Stimulated activated CD8-positive, alpha-beta memory T cell treated with anti-CD3 and anti-CD28 coated beads, Interleukin-7, amount 100 ng/mL, for 4 hours (primary cell): ENCODE data around the gene GFRA4.

ENCODE experiments used
- DNase-seq, 2 donors: peaks; one replicate each; pipeline ENCODE4 v3.0.0-alpha.2; 2020; ENCODE audit warnings: low read depth in 2 of 2

Gene GFRA4

DNA sequence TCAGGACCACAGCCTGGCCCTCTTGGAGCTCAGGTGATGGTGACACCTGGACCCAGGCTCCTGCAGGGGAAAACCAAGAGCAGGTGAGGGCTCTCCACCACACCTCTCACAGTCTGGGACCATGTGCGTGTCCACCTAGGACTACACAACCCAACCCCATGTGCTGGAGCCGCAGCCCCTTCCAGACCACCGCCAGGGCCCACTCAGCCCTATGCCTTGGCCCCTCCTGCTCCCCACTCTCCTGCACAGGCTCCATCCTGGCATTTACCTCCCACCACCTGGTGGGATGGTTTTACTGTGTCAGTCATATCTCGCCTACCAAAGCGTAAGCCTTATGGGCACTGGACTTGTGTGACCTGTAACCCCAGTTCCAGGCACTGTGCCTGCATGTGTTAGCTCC is 31.7 kb upstream of the GFRA4 start:
- DNase-seq, result no peak

DNA sequence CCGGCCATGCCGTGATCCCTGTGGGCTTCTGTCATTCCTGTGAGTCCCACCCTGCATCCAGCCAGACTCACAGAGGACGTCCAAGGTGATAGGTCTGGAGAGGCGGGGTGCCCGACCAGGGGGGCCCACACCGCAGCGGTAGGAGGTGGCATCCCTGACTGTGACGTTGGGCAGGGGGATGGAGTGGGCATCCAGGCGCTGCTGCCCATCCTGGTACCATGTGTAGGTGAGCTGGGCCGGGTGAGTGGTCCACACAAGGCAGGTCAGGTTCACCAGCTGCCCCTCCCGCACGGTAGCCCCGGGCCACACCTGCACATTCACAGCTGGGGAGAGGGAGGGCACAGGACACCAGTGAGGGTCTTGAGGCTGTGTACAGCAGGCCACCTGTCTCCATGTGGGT is 30.2 kb upstream of the GFRA4 start:
- no peak for DNase-seq

DNA sequence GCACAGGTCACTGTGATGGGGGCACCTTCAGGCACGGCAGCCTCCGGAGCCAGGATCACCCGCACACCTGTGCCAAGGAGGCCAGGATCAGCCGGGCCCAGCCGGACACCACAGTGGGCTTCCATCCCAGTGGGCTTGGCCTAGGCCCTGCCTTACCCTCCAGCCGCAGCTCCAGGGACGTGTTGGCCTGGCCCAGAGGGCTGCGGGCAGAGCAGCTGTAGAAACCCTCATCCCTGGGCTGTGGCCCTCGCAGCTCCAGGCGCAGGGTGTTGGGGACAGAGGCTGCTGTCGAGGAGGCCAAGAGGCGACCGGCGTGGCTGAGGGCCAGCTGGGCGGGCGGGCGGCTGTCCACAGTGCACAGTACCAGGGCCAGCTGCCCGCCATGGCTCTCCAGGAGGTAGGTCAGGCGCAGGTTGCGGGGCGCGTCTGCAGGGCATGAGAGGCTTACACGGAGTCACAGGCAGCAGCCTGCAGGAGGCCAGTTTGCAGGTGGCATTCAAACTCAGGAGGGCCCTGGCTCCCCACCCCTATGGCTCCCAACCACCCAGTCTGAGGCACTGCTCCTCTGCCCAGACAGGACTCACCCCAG is 29.6 kb upstream of the GFRA4 start:
- no peak for DNase-seq

DNA sequence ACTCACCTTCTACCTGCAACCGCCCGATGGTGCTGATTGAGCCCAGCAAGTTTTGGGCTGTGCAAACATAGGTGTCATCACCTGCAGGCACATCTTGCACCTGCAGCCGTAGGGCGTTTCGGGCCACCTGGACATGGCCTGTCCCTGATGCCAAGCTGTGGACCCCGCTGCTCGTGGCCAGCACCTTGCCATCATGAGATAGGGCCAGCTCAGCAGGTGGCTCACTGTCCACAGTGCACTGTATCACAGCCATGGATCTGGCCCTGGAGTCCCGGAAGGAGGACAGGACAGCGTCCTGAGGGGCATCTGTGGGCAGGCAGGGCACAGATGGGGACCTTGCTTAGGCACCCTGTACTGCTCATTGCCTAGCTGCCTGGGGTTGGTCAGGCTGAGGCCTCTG is 28.7 kb upstream of the GFRA4 start:
- DNase-seq, result no peak

DNA sequence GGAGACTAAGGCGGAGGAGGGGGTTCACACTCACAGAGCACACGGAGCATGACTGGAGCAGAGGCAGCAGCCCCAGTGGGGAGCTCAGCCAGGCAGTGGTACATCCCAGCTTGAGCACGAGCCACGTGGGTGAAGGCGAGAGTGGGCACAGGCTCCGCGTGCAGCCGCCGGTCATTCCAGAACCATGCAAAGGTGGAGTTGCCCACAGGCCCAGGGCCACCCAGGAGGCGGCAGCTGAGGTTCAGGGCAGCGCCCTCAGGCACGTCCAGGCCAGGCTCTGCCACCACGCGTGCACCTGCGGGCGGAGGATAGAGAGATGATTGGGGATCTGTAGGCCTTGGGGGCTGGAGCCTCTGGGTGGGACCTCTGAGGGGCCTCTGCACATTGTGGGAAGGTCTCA is 28.1 kb upstream of the GFRA4 start:
- DNase-seq, result no peak

DNA sequence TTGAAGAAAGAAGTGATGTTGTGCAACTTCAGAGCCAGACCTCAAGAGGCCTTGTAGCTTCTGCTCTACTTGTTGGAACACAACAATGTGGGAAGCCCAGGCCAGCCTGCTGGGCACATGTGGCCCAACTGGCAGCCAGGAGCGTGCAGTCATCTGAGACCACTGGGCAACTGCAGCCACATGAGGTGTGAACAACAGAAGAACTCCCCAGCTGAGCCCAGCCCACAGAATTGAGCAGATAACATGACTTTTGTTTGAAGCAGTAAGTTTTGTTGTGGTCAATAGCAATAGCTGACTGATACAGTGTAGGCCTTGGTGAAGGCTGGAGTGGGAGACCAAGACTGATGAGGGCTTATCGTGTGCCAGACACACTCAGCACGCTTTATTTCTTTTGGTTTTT is 27.2 kb upstream of the GFRA4 start:
- no peak for DNase-seq

DNA sequence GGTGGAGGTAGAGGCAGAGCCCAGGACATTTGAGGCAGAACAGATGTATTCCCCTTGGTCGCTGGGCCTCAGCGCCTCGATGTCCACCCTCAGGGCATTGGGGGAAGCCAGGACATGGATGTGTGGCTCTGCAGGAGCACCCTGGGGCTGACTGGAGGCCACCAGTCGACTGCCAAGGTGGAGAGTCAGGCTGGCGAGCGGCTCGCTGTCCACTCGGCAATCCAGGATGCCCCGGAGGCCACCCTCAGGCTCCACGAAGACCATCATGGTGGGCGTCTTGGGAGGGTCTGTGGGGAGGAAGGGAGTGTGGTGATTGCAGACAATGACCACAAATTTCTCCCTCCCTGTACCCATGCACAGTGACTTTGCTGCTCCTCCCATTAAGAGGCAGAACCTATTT is 26.8 kb upstream of the GFRA4 start:
- DNase-seq, result no peak

DNA sequence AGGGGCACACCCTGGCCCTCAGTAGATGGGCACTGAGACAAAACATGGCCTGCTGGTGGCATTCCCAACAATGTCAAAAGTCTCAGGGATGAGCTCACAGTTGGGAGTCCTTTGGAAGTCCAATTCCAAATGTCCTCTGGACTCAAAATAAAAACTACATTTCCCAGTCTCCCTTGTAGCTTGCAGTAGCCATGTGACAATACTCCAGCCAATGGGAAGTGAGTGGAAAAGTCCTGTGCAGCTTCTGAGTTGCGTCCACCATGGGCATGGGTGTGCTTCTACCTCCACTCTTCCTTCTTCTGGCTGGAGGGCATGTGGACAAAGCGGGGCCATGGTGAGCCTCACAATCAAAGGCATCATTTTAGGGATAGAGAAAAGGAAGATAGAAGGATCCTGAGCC is 24.5 kb upstream of the GFRA4 start:
- DNase-seq, result no peak

DNA sequence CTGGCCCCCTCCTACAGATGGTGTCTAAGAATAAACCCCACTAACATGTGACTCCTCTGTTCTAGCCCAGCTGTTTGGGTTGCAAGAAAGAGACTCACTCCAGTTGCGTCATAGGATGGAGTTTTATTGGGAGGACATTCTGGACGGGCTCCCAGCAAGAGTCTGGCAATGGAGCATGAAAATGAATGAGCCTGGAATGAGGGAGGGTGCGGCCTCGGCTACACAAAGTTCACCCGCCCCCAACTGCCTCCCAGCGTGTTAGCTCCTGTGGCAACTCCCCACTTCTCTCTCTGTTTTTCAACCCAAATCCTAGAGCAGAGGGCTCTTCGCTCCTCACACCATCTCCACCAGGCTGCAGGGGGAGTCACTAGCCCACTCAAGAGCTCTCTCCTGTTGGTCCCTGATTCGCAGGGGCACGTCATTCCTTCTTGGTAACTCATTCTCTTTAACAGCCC is 23.7 kb upstream of the GFRA4 start:
- no peak for DNase-seq

DNA sequence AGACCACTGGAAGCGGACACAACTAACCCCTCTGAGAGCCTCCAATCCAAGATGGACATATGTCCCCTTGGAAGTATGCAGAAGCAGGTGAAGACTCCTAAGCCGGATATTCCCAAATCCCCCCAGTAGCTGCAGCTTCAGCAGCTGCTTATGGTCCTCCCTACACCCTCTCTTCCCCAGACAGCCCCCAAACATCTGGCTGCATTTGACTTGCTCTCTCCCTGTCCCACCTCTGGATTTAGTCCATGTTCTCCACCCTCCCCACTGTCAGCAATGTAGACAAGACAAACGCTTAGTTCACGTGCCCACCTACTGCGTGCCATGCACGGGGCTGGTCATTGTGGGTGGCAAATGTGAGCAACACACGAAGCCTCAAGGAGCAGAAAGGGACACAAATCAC is 23.2 kb upstream of the GFRA4 start:
- DNase-seq, result no peak

DNA sequence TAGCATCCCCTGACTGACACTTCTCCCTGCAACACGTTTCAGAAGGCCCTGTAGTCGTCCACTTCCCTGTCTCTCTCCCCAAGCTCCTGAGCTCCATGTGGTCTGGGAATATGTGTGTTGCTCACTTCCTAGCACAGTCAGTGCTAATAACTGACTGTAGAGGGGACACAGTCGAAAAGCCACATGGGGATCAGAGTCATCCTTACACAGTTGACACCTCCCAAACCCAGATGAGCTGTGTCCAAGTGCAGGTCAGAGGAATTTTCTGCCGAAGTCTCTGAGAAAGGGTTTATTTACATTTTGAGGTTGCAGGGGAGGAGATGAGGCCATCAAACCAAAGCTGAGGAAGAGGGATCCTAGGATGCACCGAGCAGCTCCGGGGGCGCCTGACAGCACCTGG is 22.1 kb upstream of the GFRA4 start:
- DNase-seq, result no peak

DNA sequence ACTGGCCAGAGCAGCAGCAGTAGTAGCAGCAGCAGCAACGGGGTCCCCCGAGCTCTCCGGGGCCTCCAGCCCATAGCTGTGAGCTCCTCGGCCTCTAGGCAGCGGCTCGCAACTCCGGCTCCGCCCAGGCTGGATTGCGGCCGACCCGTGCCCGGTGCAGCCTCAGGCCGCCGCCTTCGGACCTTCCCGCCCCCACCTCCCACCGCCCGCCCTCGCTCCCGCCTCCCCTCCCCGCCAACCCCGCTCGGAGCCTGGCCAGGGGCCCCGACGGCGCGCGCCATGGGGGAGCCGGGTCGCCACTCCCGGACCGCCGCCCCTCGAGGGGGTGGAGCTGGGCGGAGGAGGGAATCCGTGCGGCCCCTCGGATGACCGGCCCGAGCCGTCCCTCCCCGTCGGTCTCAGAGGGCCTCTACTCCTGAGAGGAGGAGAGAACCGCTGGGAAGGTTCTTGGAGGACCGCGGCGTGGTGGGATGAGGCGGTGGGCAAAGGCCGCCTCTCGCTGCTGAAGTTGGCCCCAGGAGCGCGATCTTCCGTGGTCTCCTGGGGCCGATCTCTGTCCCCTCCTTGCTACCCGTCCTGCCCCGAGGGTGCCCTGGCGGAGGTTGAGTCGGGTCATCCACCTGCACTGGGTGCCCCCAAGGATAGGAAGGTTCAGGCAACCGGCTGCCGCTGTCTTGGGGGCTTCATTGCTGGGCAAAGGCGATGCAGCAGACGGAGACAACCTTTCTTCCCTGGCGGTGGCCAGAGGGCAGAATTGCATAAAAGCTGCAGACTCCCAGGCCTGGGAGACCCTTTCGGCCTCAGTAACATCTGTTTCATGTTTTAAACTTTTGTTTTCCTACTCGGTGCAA is 19.0 kb upstream of the GFRA4 start, which contains the start of gene ADAM33:
Gene ADAM33 (minus strand): TSS at position 80 of the 851 bp plus-strand sequence. CDS start 6 bp downstream, at position 74.
- DNase-seq, result no peak

DNA sequence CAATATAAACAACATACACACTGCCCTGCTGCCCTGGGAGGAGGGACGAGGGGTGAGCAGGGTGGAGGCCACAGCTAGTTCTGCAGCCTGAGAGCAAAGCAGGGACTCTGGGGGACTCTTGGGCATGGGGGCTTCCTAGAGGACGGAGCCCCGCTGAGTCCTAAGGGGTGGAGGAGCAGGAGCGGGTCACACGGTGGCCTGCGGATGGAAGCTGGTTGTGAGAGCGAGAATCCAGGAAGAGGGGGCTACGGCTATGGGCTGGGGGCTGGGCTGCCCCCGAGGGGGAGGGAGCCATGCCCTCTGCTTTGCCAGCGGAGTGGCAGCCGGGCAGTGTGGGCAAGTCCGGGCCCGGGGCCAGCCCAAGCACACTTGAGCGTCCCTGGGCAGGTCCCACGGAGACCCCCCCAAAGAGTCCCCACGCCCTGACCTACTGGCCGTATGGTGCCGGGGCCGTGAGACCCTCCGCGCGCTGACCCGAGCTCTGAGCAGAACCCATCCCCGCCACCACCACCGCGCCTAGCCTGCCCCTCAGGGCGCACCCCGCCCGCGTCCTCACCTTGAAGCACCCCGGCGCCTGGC is 18.2 kb upstream of the GFRA4 start:
- DNase-seq, result no peak

DNA sequence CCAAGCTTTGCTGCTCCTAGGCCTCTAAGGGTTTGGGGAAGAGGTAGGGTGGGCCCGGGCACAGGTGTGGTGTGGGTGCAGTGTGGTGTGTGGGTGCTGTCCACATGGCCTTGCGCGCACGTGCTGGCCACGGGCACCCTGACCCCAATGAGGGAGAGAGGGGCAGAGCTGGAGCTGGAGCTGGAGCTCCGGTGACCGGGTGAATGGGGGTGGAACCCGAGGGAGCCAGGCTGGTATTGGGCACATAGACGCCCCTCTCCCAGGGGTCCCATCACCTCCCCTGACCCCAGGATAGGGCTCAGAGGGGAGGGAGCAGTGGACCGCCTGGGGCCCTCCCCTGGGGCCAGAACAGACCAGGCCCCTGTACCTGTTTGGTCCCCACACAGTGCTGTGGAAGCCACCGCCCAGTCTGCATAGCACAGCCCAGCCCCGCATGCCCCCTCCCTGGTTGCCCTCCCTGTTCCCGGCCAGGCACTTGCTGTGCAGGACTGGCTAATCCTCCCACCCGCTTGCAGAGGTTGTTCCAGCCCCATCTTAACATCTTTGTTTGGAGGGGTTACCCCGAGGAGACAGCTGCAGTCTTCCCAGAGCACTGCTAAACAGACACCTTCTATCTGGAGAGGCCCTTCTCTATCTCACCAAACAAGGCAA is 17.6 kb upstream of the GFRA4 start:
- no peak for DNase-seq

DNA sequence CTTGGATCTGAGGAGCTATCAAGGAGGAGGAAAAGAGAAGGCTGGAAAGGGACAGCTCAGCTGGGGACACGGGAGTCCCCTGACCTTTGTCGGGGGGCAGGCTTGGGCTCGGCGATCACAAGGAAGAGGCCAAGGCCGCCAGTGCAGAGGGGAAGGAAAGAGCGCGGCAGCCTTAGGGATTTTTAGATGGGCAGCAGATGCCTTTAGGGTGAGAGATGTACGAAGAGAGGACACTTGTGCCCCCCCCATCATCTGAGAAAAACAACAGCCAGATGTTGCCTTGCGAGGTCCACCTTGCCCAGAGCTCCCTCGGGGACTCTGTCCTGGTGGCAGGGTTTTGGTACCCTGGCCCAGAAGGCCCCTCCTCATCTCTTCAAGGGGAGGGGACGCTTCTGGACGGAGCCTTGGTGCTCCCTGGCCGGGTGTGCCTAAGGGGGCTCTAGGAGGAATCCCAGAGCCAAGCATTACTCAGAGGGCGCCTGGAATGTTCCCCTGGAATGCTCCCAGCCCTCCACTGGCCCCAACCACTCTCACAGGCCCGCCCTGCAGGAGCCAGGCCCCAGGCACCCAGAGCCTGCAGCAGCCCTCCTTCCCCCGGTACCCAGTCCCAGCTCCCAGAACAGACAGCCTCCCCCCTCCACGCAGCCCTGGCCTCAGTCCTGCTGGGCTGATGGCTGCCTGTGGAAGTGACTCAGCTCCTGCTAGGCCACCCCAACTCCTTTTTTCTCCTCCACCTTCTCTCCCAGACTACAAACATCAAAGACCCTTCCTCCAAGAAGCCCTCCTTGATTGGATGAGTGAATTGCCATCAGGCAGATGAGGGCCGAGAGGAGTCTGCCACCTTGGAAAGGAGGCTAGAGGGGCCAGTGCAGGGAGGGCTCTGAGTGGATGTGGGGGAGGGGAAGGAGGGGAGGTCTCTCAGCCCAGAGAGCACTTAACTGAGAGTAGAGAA is 16.8 kb upstream of the GFRA4 start:
- DNase-seq, result no peak

DNA sequence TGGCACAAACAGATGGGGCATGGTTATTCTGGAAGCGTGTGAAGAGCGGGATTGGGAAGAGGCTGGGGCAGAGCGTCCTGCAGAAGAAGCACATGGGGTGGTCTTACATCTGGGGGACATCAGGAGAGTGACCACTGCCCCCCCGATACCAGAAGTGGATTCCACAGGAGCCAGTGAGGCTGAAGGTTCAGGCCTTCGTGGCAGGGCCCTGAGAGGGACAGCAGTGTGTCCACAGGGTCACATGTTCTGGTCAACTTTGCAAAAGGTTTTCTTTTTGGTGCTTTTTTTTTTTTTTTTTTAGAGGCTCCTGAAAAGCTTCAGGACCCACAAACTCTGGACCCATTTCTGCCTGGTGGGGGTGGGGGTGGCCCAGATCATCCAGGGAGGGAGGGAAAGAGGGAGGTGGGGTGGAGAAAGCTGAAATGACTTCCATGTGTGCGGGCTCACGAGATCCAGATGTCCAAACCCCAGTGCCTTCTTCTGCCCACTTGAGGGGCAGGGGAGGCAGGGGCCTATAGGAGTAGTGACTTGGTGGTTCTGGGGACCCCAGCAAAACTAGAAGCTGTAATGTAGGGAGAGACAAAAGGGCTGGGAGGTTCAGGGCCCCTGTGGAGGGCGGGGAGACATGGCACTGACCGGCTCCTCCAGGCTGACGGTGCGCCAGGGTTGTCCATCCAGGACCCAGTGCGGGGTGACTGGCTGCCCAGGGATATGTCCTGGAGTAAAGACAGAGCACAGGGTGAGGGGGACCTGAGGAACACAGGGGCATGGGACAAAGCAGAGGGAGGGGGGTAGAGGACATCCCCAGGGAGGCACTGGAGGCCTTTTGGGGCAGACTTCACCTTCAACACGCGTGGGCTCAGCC is 15.9 kb upstream of the GFRA4 start:
- no peak for DNase-seq

DNA sequence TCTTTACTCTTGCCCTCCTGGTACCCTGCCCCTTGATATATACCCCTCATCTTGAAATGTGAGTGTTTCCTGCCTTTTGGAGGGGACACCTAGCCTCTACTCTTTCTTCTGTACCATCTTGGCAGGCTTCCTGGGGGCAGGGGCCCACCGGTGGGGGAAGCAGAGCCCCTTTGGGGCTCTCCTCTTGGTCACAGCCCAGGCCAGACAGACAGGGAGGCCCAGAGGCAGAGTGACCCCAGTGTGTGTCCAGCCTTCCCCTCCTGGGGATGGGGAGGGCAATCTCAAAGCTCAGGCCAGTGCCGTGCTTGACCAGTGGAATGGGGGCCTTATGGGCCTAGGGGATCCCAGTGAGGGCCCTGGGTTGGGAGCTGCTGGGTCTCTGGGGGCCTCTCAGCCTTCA is 15.0 kb upstream of the GFRA4 start:
- no peak for DNase-seq

DNA sequence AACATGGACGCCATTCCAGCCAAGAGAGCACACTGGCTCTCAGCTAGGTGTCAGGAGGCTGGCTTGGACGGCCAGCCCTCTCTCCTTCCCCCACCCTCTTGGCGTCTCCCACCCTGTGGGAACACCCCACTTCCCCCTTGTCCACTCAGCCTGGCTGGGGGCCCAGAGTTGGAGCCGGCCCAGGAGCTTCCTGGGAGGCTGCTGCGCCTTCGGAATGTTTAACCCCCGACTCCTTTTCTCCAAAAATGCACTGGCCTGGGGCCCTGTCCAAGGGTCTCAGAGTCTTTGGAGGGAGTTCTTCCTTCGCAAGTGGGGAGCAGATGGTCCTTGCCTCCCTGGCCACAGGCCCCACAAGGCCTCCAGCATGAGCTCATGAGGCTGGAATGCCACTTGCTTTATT is 14.5 kb upstream of the GFRA4 start:
- no peak for DNase-seq

DNA sequence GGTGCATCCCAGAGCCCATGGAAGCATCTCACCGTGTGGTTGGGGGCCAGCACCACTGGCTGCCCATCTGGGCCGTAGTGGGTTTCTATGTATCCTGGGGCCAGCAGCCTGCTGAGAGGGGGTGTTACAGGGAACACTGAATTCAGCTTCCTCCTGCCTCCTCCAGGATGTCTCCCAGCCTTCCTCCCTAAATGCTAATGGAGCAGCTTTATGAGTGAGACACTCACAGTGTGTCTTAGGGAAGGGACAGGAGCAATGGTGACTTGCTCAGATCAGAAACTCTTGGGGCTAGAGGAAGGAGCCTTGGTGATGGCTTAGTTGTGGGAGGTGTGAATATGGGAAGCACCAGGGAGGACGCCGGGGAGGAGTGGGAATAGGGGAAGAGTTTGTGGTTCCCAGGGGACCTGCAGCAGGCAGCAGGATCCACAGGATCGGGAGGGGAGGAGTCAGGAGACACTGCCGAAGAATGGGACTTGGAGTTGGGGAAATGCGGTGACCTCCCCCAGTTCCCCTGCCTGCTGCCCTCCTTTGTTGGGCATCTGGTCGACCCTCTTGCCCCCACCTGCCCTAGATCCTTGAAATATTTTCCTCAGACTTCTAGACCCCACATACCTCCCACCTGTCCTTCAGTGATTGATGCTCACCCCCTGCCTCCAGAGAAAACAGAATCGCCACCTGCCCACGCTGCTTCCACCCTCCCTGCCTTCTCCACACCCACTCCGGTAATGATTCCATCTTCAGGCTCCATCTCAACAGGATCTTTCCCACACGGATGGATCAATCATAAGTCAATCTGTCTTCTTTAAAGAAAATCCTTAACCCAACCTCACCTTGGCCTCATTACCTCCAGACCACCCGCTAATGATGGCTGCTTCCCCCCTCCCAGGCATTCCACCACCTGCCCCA is 12.0 kb upstream of the GFRA4 start:
- no peak for DNase-seq
